8988T (cell line): ENCODE measurements around the gene PTPRN2.
"Not testable (repeated sequence)": the region's sequence is repeated elsewhere in the genome, so short reads cannot be mapped to it uniquely, and the experiment has no call there.

Source experiments
- DNase-seq: peaks from one replicate; pipeline ENCODE4 v3.0.0; 2011

Gene PTPRN2

GRCh38 chr7:157500989-157501540, 1086.6 kb downstream of the PTPRN2 start:
- not testable (repeated sequence) for DNase-seq

- DNase-seq = no peak
Observed at GRCh38 chr7:157500171-157500960, 1087.3 kb downstream of the PTPRN2 start.

- DNase-seq = no peak
Observed at GRCh38 chr7:157499835-157500153, 1087.8 kb downstream of the PTPRN2 start.

- DNase-seq = no peak
Observed at GRCh38 chr7:157499121-157499834, 1088.3 kb downstream of the PTPRN2 start.

- no peak for DNase-seq
Observed at GRCh38 chr7:157498657-157499056, 1089.0 kb downstream of the PTPRN2 start.

DNA sequence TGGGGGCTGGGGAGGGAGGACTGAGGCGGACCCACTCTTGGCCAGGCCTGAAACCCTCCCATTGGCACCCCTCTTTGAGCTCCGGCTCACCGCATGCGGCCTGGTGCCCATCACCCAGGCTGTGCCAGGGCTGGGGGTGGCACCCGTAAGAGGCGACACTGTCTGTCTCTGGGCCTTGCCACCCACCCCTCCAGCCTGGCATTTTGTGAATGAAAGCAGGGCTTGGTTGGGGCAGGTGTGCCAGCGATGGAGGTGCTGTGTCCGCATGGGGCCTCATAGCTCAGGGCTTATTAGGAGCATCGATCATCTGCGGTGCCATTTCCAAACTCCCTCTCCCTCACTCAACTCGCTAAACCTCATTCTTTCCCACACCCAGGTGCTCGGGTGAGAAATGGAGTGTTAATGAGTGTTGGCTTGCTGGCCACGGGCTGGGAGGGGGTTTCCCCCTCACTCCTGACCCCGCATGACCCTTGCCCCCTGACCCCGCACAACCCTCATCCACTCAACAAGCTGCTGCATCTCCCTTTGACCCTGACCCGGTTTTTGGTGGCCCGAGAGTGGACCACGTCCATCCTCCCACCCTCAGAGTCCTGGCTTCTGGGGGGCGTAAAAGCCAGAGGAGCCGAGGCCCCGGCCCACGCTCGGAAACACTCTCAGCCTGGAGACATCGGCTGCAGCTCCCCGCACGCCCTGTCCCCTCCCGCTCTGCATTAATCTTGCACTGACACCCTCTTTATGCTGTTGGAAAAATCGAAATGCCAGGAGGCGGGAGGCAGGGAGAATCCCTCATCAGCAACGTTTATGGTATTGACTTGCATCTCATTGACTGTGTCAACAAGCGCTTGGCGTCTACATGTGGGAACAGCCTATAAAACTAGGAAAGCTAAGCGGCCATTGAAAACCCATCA, 1089.6 kb downstream of the PTPRN2 start:
- DNase-seq = no peak

GRCh38 chr7:157497367-157497743, 1090.3 kb downstream of the PTPRN2 start:
- no peak for DNase-seq

GRCh38 chr7:157496416-157497275, 1091.0 kb downstream of the PTPRN2 start:
- no peak for DNase-seq

DNA sequence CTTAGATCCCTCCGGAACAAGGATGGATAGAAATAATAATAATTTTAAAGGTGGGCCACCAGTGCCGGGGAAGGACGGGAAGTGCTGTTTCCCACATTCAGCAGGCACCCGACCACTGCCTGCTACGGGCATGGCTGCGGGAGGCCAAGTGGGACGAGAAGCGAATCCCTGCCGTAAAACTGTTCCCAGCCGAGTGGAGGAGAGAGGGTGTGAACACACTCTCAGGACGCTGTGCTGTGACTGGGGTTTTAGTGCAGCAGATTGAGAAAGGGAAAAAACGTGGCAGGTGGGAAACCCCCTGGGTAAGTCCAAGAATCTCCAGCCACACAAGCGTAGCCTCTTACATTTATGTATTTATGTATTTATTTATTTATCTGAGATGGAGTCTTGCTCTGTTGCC, 1092.0 kb downstream of the PTPRN2 start:
- no peak for DNase-seq

DNA sequence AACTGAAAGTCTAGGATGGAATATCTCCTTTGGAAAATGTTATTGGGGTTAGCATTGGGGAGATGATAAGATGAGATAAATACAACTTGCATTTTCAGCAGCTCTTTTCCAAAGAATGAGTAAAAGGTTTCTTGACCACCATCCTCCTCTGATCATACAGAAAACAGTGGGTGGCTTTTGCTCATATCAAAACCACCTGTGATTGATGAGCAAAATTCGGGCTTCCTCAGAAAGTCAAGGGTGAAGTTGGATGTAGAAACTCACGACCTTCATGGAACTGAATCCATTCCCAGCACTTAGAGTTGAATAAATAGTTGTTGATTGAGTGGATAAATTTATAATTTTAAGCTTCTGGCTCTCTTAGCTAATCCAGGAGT, 1092.5 kb downstream of the PTPRN2 start:
- no peak for DNase-seq

GRCh38 chr7:157494506-157495176, 1093.0 kb downstream of the PTPRN2 start:
- DNase-seq = no peak

GRCh38 chr7:157493776-157494175, 1093.8 kb downstream of the PTPRN2 start:
- no peak for DNase-seq

DNA sequence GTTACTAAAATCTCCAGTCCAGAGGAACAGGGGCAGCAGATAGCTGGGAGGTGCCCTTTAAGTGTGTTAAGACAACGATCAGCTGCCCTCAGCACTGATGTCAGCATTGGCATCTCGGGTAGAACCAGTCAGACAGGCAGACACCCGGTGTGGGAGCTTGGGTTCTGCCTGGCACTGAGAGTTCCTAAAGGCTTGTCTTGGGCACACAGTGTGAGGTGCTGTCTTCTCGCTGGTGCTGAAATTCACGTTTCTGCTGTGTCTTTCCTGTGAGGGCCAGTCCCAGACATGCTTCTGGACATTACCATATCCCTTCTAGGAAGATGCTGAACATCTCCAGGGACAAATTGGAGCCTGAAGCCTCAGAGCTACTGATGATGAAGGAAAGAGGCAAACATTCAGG, 1094.6 kb downstream of the PTPRN2 start:
- DNase-seq = no peak

GRCh38 chr7:157490465-157490912, 1097.1 kb downstream of the PTPRN2 start:
- DNase-seq = no peak

DNA sequence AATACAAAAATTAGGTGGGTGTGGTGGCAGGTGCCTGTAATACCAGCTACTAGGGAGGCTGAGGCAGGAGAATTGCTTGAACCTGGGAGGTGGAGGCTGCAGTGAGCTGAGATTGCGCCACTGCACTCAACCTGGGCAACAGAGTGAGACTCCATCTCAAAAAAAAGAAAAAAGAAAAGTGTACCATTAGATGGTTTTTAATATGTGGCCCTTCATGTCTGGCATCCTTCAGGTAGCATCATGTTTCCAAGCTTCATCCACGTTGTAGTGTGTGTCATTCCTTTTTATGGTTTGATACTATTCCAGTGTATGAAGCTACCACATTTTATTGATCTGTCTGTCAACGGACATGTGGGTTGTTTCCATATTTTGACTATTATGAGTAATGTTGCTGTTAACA, 1097.8 kb downstream of the PTPRN2 start:
- not testable (repeated sequence) for DNase-seq
